ENCODE data around the gene FRMD8. TPM values are rescaled to one million over a fixed set of nuclear protein-coding genes. Genes with fewer than 3 reads are reported as not detected.

The FRMD8 gene
- total RNA-seq, 6 experiments from 2014 or later = 7.7 to 17.1 (median 14.3) TPM

DNA sequence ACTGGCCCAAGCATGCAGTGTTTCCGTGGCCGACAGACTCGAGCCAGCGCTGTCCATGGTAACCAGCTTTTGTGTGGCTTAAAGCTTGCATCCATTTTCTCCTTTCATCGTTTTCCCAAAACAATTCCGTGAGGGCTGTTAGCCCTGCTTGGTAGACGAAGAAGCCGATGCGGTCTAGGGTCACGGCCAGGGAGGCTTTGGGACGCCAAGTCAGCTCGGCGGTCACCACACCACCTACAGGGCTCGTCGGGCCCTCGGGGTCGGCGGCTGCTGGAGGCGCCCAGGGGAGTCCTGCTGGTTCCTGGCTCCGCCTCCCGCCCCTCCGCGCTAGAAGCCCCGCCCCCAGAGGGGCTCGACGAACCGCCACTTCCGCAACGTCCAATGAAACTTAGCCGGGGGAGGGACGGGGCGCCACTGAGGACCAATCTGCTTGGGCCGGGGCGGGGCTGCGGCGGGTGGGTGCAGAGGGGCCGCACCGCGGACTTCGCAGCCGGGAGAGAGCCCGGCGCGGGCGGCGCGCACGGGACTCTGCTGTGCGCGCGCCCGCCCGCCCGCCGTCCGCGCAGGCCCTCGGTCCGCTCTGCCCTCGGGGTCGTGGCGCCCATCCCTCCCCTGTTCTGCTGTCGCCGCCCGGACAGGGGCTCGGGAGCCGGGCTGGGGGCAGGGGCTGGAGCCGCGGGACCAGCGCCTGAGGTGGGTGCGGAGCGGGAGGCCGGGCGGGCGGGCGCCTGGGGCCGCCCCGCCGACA is 32.0 kb upstream of the FRMD8 start, which contains the start of gene TIGD3:
TSS of gene TIGD3 (plus strand) at position 487 of the 748 bp plus-strand sequence. CDS start 1,058 bp downstream, outside the sequence.
- peak; percentile 86 to 93 (median 90) for ATAC-seq
- Histone ChIP-seq H3K36me3 (peaks cover 0 to 28% (median 9%) of the 10 kb centered on the region in 4 donors), H3K9me3 (no peaks in the 10 kb centered on the region), H3K27ac (peak within 1 kb of the TSS in 1 of 3 donors; percentile 18), H3K4me3 (peak within 1 kb of the TSS; percentile 52 to 65 (median 64)), H3K27me3 (no peaks in the 10 kb centered on the region), H3K4me1 (peaks cover 0 to 35% (median 10%) of the 10 kb centered on the region in 4 donors)
- peak; percentile 97 to 98 (median 97) for DNase-seq
- TF ChIP-seq CTCF (IDR thresholded peaks at IDR 0.05) (no peak), POLR2A (IDR thresholded peaks at IDR 0.05) (peak; percentile 71)
- 0% methylated on average over 16 of the region's 79 CpGs for WGBS (ENCODE audit: insufficient coverage, low coverage, low lambda C conversion rate, missing lambda C conversion rate)
- intact Hi-C loops (cut with DNase I) = loop anchor here in 1 of 2 donors (5.0 kb wide), 1 partner anchor 38 kb away; no protein-coding TSS in a partner anchor

DNA sequence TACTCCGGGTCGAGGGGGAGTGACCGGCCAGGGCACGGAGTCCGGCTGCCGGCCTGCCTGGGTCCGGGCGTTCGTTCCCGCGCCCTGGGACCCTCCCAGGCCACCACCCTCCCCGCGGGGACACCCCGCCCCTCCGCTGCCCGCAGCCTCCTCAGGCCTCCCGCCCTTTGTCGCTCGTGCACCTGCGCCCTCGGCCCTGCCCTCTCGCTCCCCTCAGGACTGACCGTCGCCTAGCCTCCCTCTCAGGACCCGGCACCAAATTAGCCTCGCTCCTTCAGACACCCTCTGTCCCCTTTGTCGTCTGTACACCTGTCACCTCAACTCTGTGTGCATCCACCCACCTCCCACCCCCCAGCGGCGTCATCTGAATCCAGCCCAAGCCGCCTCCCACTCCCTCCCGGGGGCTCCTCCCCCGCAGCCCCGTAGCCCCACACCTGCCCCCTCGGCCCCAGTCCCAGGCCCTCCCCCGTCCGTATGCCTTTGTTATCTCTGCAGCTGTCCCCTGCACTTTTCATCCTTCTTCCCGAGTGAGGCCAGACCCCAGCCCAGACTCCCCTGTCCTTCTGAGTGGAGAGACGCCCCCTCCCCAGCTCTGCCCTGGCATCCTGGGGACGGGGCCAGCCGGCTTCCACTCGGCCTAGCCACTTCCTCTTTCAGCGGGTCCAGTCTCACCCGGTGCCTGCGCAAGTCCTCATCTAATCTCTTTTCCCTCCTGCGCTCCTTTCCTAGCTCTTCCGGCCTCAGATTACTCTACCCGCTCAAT is 31.2 kb upstream of the FRMD8 start:
- WGBS (ENCODE audit: insufficient coverage, low coverage, low lambda C conversion rate, missing lambda C conversion rate) = 9% methylated on average over 21 of the region's 47 CpGs
- Histone ChIP-seq H3K36me3 (peaks cover 0 to 21% (median 9%) of the 10 kb centered on the region in 4 donors), H3K4me3 (peak overlapping the region; percentile 52 to 65 (median 64)), H3K27me3 (no peaks in the 10 kb centered on the region), H3K27ac (peak overlapping the region in 1 of 3 donors; percentile 18), H3K9me3 (no peaks in the 10 kb centered on the region), H3K4me1 (peaks cover 0 to 35% (median 10%) of the 10 kb centered on the region in 4 donors)
- TF ChIP-seq CTCF (IDR thresholded peaks at IDR 0.05) (no peak), POLR2A (IDR thresholded peaks at IDR 0.05) (no peak)
- peak in 2 of 3 donors; percentile 48 to 62 for DNase-seq
- ATAC-seq = peak in 3 of 4 donors; percentile 1 to 6 (median 2)
- intact Hi-C loops (cut with DNase I) = loop anchor here in 1 of 2 donors (5.0 kb wide), 1 partner anchor 37 kb away; no protein-coding TSS in a partner anchor

DNA sequence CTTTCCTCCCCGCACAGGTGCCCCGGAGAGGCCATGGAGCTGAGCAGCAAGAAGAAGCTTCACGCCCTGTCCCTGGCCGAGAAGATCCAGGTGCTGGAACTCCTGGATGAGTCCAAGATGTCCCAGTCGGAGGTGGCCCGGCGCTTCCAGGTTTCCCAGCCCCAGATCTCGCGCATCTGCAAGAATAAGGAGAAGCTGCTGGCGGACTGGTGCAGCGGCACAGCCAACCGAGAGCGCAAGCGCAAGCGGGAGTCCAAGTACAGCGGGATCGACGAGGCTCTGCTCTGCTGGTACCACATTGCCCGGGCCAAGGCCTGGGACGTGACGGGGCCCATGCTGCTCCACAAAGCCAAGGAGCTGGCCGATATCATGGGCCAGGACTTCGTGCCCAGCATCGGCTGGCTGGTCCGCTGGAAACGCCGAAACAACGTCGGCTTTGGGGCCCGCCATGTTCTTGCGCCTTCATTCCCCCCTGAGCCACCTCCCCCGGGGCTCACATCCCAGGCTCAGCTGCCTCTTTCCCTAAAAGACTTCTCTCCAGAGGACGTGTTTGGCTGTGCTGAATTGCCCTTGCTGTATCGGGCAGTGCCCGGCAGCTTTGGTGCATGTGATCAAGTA is 30.6 kb upstream of the FRMD8 start:
- H3K27me3 ChIP-seq = no peaks in the 10 kb centered on the region
- no peak overlapping the region for H3K27ac ChIP-seq
- WGBS (ENCODE audit: insufficient coverage, low coverage, low lambda C conversion rate, missing lambda C conversion rate) = 64% methylated on average over 12 of the region's 35 CpGs
- no peaks in the 10 kb centered on the region for H3K9me3 ChIP-seq
- no peak for ATAC-seq
- H3K4me1 ChIP-seq = peaks cover 0 to 35% (median 10%) of the 10 kb centered on the region in 4 donors
- peak overlapping the region in 1 of 3 donors; percentile 65 for H3K4me3 ChIP-seq
- intact Hi-C loops (cut with DNase I) = loop anchor here in 1 of 2 donors (5.0 kb wide), 1 partner anchor 36 kb away; no protein-coding TSS in a partner anchor
- peaks cover 0 to 15% (median 7%) of the 10 kb centered on the region in 4 donors for H3K36me3 ChIP-seq
- DNase-seq = peak in 1 of 3 donors; percentile 37
- no peak for TF ChIP-seq CTCF (IDR thresholded peaks at IDR 0.05)

DNA sequence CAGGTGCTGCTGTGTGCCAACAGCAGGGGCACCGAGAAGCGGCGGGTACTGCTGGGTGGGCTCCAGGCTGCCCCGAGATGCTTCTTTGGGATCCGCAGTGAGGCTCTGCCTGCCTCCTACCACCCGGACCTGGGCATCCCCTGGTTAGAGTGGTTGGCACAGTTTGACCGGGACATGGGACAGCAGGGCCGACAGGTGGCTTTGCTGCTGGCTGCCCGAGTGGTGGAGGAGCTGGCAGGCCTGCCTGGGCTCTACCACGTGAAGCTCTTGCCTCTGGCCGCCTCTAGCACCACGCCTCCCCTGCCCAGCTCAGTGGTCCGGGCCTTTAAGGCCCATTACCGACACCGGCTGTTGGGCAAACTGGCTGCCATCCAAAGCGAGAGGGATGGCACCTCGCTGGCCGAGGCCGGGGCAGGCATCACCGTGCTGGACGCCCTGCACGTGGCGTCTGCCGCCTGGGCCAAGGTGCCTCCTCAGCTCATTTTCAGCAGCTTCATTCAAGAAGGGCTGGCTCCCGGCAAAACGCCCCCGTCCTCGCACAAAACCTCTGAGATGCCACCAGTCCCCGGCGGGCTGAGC is 30.0 kb upstream of the FRMD8 start:
- H3K9me3 ChIP-seq = no peaks in the 10 kb centered on the region
- ATAC-seq (no peak), DNase-seq (peak in 2 of 3 donors; percentile 30 to 68)
- H3K36me3 ChIP-seq = peaks cover 0 to 9% (median 4%) of the 10 kb centered on the region in 4 donors
- TF ChIP-seq POLR2A (IDR thresholded peaks at IDR 0.05) (no peak), CTCF (IDR thresholded peaks at IDR 0.05) (no peak)
- H3K4me1 ChIP-seq = peaks cover 0 to 35% (median 10%) of the 10 kb centered on the region in 4 donors
- no peaks in the 10 kb centered on the region for H3K27me3 ChIP-seq
- WGBS (ENCODE audit: insufficient coverage, low coverage, low lambda C conversion rate, missing lambda C conversion rate) = 87% methylated on average over 3 of the region's 30 CpGs
- intact Hi-C loops (cut with DNase I) = loop anchor here in 1 of 2 donors (5.0 kb wide), 1 partner anchor 36 kb away; no protein-coding TSS in a partner anchor
- H3K4me3 ChIP-seq = no peak overlapping the region
- H3K27ac ChIP-seq = no peak overlapping the region
